Mesothelial cell of epicardium (in vitro differentiated cells): ENCODE results near the gene DGKI. TPM values are rescaled to one million over a fixed set of nuclear protein-coding genes. Genes with fewer than 3 reads are reported as not detected.

Source experiments
- DNase-seq, 2 experiments: peaks; one replicate each; pipeline ENCODE4 v3.0.0; 2021; ENCODE audit warnings: low spot score in 2 of 2; ENCODE audit not compliant: unreplicated experiment in 2 of 2
- H3K27ac Mint-ChIP-seq: 2 replicates; pipeline ENCODE4 v1.8.0; 2021; ENCODE audit warnings: mixed read lengths
- H3K27me3 Mint-ChIP-seq: 2 replicates; pipeline ENCODE4 v1.8.0; 2021; ENCODE audit warnings: low read depth, mixed read lengths
- H3K36me3 Mint-ChIP-seq: 2 replicates; pipeline ENCODE4 v1.8.0; 2021; ENCODE audit warnings: mixed read lengths
- H3K4me1 Mint-ChIP-seq: 2 replicates; pipeline ENCODE4 v1.8.0; 2021; ENCODE audit warnings: mixed read lengths
- H3K4me3 Mint-ChIP-seq: 2 replicates; pipeline ENCODE4 v1.8.0; 2021; ENCODE audit warnings: mild to moderate bottlenecking, moderate library complexity, mixed read lengths
- H3K9me3 Mint-ChIP-seq: 2 replicates; pipeline ENCODE4 v1.8.0; 2021; ENCODE audit warnings: mixed read lengths
- total RNA-seq: library from RNA; stranded (reverse); gene quantifications from 3 replicates; pipeline ENCODE4 v1.2.1, GENCODE V29; 2021
- TF ChIP-seq, protein P1 (sequence below): fragments of 200-600 bp; sonication (generic); IDR thresholded peaks from one replicate; pipeline ENCODE4 v1.5.0; 2021; ENCODE audit warnings: antibody characterized with exemption; ENCODE audit not compliant: unreplicated experiment

Gene DGKI
- total RNA-seq, 1 donor from 2014 or later = 2.0 TPM

DNA sequence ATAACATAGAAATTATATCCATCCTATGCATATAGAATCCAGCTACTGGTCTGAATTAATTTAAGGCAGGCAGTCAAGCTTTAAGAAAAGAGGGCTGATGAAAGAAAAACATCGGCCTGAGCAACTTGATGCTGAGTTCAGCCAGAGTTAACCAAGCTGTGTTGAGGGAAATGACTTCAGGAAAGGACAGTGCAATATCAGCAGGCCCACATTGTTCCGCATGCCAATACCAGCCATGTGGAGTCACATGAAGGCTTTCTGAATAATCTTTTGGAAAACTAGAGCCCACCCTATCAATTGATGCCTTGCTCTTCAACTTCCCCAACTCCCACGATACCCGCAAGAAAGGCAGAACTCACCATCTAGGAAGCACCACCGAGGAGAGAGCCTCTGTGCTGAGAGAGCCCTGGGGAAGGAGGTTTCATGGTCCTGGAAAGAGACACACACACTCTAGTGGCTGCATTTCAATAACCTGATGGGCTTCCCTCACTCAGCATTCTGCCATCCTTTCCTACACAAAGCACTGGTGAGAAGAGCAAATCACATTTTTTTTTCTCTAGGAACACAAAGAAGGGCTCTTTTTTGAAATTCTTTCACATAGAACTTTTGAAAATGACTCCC lies 377.5 kb downstream of the DGKI start:
- Mint-ChIP-seq H3K27me3 (no peaks in the 10 kb centered on the region), H3K36me3 (no peaks in the 10 kb centered on the region), H3K4me1 (peaks cover 4% of the 10 kb centered on the region), H3K27ac (no peak overlapping the region), H3K9me3 (no peaks in the 10 kb centered on the region), H3K4me3 (no peak overlapping the region)
- no peak for DNase-seq
- TF ChIP-seq, protein P1, sequence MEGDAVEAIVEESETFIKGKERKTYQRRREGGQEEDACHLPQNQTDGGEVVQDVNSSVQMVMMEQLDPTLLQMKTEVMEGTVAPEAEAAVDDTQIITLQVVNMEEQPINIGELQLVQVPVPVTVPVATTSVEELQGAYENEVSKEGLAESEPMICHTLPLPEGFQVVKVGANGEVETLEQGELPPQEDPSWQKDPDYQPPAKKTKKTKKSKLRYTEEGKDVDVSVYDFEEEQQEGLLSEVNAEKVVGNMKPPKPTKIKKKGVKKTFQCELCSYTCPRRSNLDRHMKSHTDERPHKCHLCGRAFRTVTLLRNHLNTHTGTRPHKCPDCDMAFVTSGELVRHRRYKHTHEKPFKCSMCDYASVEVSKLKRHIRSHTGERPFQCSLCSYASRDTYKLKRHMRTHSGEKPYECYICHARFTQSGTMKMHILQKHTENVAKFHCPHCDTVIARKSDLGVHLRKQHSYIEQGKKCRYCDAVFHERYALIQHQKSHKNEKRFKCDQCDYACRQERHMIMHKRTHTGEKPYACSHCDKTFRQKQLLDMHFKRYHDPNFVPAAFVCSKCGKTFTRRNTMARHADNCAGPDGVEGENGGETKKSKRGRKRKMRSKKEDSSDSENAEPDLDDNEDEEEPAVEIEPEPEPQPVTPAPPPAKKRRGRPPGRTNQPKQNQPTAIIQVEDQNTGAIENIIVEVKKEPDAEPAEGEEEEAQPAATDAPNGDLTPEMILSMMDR = no peak

DNA sequence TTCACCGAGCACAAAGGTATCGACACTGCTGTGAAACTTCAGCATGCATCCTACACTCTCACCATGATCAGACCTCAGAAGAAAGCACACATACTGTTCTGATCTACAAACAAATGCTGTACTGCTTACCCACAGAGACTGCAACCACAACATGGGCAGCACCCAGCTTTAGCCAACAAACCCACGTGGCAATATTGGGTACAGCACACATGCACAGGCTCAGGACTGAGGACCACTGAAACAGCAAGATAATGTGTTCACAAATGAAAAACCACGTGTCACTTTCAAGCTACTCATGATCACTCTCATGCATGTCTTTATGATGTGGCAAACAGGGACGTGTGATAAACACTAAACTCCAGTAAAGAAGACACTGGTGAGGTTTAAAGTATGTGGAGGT lies 383.9 kb downstream of the DGKI start:
- TF ChIP-seq, protein P1 = no peak
- Mint-ChIP-seq H3K27ac (no peak overlapping the region), H3K4me1 (peaks cover 10% of the 10 kb centered on the region)

DNA sequence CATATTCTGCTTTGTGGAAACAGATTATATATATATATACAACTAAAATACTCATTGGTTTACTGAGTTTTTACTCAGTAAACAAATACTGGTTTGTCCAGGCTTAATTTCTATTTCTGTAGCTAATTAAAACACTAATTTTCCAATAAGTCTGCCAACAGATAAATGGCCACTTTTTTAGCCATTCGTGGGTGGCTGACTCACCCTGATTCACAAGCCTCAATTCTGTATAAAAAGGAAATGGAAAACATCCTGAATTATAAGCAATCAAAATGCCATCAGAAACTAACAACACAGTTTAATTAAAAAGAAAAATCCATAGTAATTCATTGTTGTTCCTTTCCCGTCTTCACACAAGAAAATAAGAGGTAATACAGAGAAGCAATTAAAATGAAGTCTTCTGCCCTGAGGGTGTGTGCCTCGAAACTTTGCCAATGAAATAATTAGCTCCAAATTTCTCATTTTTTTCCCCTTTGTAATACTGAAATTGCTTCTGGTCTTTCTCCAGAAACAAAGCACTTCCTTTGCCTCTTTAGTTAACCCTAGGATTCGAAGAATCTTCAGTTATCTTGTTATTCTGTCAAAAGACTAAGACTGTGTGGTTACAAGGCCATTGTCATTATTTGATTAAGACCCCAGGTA lies 384.6 kb downstream of the DGKI start:
- peaks cover 11% of the 10 kb centered on the region for H3K4me1 Mint-ChIP-seq
- no peak overlapping the region for H3K27ac Mint-ChIP-seq
- H3K4me3 Mint-ChIP-seq = no peak overlapping the region
- H3K27me3 Mint-ChIP-seq = no peaks in the 10 kb centered on the region
- no peaks in the 10 kb centered on the region for H3K9me3 Mint-ChIP-seq
- TF ChIP-seq, protein P1 = no peak
- H3K36me3 Mint-ChIP-seq = no peaks in the 10 kb centered on the region
- DNase-seq = no peak

More for the DNA sequence above, 383.9 kb downstream of the DGKI start:
- no peak for DNase-seq
- no peaks in the 10 kb centered on the region for H3K27me3 Mint-ChIP-seq
- H3K4me3 Mint-ChIP-seq = no peak overlapping the region
- H3K36me3 Mint-ChIP-seq = no peaks in the 10 kb centered on the region
- H3K9me3 Mint-ChIP-seq = no peaks in the 10 kb centered on the region

DNA sequence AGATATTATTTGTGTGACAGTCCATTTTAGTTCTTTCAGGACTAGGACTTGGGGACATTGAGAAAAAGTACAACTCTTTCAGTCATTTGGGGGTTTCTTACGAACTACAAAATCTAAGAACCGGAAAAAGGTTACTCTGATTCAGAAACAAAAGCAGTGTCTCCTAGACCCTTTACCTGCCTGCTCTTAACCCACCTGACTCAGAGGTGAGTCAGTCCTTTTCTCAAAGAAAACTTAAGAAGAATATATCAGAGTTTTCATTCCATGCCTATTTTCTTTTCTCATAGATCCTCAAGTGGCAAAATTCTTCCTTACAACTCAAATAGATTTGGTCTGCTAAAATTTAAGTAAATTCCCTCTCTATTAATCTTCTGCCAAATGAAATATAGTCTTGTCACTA lies 388.4 kb downstream of the DGKI start:
- TF ChIP-seq, protein P1 = no peak
- no peaks in the 10 kb centered on the region for H3K9me3 Mint-ChIP-seq
- H3K4me1 Mint-ChIP-seq = peaks cover 30% of the 10 kb centered on the region
- no peak overlapping the region for H3K27ac Mint-ChIP-seq
- H3K4me3 Mint-ChIP-seq = no peak overlapping the region
- no peaks in the 10 kb centered on the region for H3K36me3 Mint-ChIP-seq
- H3K27me3 Mint-ChIP-seq = no peaks in the 10 kb centered on the region
- DNase-seq = no peak

DNA sequence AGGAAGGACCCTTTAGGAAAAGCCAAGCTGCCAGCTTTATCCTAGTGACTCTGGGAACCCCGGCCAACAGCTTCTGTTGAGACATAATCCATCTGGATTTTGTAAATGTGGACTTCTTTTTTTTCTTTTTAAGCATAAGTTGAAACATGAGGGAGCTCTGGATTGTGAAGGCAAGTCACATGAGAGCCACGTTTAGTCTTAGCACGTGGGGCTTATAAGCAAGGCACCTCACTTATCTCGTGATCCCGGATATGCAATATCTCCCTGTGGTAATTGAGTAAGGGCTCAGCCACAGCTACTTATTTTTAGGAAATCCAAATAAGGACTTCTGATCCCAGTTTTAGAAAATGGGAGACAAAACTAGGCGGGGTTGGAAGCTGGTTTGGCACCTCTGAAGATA lies 392.0 kb downstream of the DGKI start:
- DNase-seq = no peak
- Mint-ChIP-seq H3K4me1 (peaks cover 26% of the 10 kb centered on the region), H3K27ac (peak overlapping the region; percentile 9)

More for the DNA sequence above, 392.0 kb downstream of the DGKI start:
- H3K27me3 Mint-ChIP-seq = no peaks in the 10 kb centered on the region
- TF ChIP-seq, protein P1 = no peak
- no peak overlapping the region for H3K4me3 Mint-ChIP-seq
- peaks cover 2% of the 10 kb centered on the region for H3K36me3 Mint-ChIP-seq
- peaks cover 3% of the 10 kb centered on the region for H3K9me3 Mint-ChIP-seq
